OCI-M1 (cell line): ENCODE measurements around the gene PFN1.

Experiments used
- DNase-seq: peaks from one replicate; lab custom pipeline; 2025; lab: John Stamatoyannopoulos, UW

PFN1 gene

DNA sequence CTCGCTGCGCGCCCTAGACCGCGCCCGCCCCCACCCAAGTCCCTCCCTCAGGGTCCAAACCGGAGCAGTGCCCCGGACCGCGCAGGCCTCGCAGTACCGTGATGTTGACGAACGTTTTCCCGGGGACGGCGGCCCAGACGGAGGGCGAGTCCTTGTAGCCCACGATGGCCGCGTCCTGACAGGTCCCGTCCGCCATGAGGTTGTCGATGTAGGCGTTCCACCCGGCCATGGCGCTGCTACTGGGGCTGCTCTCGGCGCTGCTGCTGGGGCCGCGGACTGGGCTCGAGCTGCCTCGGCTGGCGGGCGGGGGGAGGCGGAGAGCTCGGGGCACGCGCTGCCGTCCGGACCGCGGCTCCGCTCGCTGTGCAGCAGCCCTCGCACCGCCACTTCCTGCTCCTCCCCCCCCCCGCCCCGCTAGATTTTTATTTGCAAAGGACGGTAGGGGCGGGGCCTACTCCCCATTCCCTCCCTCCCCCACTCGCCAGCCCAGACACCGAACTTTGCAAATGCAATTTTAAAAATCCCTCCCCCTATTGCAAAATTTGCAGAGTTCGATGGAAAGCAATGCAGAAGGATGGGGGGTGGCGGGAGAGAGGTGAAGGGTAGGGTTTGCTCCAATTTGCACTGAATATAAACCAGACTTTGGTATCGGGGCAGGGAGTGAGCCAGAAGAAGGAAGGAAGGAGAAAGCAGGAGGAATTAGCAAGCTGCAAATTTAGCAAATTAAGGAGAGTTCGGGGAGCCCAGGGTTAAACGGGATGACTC lies at the start of gene PFN1:
PFN1 (minus strand) TSS at position 365 of the 765 bp plus-strand sequence; CDS start at position 229, 136 bp downstream.
- DNase-seq: peak; percentile 98

DNA sequence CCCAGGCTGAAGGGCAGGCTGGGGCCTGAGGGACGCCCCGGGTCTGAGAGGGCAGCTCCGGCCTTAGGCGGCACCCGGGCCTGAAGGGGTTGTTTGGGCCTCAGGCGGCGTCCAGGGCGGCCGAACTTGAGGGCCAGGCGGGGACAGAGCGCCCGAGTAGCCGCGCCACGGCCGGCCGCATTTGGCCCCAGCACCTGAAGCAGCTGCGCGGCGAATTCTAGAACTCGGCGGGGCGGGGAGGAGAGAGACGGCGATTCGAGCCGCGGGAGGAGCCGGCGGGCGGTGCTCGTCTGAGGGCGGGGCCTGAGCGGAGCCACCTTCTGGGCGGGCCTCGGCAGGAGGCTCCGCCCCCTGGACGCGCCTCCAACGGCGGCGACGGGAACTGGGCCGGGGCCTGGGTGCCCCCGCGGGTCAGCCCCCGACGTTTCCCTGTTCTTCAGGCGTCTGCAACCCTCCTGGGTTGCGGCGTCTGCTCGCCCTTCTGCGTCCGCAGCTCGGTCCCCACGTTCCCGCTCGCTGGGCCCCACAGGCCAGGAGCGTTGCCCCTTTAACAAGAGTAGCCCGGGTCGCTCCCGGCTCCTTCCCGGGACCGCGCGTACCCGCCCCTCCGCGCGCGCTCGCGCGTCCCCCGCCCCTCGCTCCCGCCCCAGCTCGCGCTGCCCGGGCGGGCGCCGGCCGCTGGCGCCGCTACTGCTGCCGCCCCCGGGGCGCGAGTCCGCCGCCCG lies 49.1 kb upstream of the PFN1 start, which contains the start of the genes INCA1 and KIF1C:
INCA1 (minus strand) TSS at position 221 of the 725 bp plus-strand sequence. CDS start 3,085 bp downstream, outside the sequence.
KIF1C (plus strand) TSS at position 649 of the 725 bp plus-strand sequence. CDS start 2,297 bp downstream, outside the sequence.
- peak; percentile 98 for DNase-seq

DNA sequence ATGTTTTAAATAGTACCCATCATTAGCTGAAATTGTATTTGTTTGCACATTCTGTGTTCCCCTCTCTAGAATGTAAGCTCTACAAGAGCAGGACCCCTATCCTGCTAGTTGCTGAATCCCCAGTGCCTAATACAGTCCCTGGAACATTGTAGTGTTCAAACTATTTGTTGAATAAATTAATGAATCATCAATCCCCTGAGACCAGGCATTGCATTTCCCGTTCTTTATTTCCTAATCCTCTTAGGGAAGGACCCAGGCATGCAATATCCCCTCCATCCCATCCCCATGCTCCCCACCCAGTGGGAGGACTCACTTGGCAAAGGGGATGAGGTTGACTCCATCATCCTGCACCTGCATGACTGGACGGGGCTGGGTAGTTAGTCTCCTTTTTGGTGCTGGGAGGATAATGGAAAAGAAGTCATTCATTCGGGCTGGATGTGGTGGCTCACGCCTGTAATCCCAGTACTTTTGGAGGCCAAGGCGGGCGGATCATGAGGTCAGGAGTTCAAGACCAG lies 45.8 kb upstream of the PFN1 start:
- DNase-seq: no peak

DNA sequence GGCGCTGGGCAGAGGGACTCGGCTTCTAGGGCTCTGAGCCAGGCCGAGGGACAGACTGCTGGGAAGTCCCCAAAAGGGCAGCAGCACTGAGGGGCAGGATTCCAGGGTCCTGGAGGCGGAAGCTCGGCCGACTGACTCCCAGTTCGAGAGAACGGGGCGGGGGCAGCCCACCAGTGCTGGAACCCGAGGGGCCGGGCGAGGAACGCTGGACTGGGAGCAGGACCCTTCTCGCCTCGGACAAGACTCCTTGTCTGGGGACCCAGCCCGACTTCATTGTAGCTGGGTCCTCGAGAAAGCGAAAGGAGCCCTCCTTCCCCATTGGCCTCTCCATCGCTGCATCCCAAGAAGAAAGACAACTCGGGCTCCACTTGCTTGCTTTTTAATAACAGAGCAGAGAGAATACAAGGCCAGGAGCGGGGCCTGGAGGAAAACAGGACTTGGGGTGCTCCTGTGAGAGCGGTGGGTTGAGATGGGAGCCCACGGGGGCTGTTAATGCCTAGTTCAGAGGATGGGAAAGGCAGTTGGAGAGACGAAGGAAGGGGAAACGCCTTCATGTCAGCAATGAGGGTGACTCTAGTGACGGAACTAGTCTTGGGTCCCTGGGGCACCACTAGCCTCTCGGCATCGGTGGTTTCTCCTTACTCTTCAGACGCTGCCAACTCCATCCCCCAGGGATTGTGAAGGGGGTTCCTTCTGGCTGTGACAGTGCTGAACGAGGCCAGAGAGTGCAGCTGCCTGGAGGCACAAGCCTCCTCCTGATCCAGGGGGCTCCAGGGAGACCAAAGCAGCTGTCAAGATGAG lies 39.6 kb upstream of the PFN1 start:
- peak; percentile 77 for DNase-seq

DNA sequence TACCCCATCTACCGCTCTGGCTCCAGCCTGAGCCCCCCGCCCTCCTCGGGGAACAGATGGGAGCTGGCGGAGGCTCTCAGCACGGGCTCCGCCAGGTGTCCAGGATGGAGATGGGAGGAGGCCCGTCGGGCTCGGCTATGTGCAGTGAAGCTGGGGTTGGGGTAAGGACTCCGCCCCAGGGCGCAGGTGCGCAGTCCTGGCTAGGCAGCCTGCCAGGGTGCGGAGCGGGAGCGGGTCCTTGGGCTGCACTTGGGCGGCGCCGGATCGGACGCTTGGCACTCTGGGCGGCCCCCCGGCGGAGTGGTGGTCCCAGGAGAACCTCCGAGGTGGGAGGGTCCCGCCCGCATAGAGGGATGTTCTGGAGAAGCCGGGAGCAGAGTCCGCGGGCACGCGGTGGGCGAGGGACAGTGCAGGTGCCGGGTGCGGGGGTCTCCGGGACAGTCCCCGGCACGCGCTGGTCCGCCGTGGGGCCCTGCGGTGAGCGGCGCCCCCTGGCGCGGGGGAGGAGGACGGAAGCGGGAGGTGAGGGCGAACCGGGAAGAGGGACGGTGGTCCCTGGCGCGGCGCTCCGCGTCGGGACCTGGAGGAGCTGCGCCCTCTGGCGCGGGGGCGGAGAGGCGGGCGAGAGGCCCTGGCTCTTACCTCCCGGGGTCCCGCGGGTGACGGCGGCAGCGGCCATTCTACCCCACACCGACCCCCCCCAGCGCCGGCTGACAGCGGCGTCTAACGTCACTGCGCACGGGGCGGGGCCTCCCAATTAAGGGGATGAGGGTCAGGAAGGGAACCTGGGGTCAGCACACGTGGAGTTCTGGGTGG lies 38.8 kb upstream of the PFN1 start, which contains the start of gene CAMTA2:
CAMTA2 (minus strand) TSS at position 725 of the 816 bp plus-strand sequence. CDS start 1,453 bp downstream, outside the sequence.
- DNase-seq: peak; percentile 98

DNA sequence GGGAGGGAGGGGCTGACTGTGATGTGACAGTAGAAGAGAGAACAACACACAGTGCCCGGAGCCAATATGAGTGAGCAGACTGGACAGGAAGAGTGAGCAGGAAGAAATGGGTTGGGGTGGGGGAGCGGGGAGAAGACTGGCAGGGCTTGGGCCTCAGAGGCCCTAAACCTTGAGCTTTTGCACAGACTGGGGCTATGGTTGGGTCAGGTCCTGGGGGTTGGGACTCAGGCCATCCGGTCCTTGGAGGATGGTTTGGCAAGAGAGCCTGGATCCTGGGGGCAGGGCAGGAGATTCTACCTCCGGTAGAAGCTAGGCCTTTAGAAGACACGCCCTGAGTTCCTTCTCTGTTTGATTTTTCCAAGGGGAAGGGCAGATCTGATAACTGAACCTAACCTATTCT lies 38.1 kb upstream of the PFN1 start:
- peak; percentile 67 for DNase-seq

DNA sequence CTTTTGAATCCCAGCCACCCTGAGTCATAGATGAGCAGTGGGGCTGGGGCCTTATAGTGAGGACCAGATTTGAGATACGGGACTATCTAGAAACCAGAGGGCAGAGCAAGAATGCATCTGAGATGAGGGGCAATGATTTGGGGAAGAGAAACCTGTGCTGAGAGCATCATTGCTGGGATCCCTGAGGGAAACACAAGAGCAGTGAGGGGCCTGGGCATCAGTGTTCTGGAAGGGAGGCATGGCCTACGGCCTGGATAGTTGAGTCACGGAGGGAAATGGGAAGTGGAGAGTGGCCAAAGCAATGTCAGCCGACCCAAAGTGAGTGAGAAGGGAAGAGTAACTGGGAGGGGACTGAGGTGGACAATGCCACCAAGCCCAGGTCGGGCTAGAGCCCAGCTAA lies 34.0 kb upstream of the PFN1 start:
- DNase-seq: no peak

DNA sequence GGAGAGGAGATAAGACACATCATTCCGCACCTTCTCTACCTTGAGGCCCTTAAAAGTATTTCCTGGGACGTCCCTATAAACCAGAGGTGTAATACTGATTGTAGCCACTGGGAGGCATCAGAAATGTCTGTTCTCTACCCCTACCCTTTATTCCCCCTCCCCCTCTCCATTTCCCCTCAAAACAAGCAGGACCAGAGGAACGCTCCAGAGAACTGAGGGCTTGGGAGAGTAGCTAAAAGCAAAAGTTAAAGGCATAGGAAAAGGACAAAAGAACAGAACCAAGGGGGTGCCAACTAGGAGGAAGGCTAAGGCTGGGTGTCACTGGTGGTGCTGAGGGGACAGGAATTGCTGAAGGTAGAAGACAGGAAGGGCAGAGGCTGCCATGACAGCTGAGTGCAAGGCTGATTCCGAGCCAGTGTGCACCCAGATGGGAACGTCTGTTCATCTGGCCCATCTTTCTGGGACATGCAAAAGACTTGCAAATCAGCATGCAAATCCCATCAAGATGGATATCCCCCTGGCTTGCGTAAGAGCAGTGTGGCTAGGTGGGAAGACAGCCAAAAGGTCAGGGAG lies 32.4 kb upstream of the PFN1 start:
- DNase-seq: peak; percentile 85

DNA sequence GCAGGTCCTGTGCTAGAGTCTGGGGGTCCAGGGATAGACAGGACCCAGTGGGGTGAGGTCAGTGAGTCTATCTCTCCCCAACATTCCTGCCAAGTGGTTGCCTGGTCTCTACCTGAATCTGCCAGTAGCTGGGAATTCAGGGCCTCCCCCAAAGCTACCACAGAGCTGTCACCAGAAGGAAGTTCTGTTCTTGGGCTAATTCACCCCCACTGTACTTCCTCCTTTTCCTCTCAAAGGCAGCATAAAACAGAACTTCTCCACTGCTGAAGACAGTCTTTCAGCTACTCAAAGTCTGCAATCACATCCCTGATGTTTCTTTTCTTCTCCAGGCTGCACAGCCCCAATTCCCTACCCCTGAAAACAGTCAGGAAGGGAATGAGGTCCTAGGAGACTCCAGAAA lies 30.4 kb upstream of the PFN1 start:
- DNase-seq: peak; percentile 41

DNA sequence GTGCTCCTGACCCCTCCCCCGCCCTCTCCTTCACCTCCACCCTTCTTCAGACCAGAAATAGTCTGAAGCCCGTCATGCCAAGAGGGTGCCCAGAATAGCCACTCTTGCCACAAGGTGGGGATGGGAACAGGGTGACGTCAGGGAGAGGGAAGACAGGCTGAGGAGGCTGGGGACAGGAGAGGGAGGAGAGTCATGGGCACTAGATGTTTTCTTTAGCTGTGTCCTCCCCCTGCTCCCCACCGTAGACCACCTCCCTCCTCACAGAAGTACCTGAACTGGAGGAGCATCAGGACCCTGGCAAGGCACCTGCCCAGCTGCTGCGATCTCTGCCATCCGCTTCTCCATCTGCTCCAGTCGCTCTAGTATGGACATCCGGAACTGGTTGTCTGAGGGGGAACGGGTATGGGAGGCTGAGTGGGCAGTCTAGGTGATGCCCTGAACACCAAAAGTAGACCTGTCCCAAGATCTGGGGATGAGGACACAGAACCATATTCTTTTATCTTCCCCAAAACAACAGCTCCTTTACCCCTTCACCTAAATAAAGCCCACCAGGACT lies 25.9 kb upstream of the PFN1 start:
- DNase-seq: no peak

DNA sequence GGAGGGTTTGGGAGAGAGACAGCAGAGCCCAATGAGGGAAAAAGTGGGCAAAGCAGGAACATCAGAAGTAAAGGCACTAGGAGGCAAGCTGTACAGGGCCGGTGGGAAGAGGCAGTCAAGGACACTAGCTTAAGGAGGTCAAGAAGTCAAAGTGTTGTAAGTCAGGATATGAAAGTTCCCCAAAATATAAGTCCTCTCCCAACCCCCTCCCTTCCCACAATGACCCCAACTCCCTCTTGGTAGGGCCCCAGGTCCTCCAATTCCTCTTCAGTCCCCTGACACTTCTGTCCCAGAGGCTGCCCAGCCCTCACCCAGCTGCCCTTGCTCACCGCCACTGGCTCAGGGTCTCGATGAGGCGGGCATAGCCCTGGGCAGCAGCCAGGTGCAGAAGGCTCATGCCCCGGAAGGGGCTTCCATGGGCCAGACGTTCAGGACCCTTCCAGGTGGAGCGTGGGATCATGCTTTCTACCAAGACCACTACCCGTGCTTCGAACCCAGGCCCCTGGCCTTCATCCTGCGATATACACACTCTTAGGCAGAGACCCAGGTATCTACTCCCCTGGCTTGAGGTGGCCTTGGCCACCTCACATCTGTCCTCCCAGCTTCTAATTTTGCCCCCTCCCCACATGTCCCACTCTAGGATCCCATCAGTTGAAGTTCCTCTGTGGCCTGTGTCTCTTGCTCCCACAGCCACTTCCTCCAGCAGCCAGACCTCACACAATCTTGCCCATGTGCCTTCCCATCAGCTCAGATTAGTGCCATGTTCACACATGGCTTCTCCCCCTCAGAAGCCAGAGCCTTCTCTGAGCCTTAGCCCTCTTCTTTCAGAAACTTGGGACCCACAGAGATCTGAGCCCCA lies 25.2 kb upstream of the PFN1 start:
- DNase-seq: no peak

DNA sequence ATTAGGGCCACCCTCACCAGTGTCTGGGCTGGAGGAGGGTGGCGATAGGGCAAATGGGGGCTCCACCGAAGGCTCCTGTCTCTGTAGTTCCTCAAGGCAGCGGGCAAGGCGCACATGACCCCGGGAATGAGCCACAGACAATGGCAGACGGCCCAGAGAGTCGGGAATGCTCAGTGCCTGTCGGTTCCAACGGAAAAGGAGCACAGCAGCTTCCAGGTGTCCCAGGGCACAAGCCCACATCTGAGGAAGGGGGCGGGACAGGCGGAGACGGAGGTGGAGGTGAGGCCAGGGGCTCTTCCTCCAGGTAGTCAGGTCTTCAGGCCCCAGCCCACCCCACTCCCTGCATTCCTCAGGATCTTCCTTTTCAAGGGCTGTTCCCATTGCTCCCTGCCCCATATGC lies 24.4 kb upstream of the PFN1 start:
- DNase-seq: no peak

DNA sequence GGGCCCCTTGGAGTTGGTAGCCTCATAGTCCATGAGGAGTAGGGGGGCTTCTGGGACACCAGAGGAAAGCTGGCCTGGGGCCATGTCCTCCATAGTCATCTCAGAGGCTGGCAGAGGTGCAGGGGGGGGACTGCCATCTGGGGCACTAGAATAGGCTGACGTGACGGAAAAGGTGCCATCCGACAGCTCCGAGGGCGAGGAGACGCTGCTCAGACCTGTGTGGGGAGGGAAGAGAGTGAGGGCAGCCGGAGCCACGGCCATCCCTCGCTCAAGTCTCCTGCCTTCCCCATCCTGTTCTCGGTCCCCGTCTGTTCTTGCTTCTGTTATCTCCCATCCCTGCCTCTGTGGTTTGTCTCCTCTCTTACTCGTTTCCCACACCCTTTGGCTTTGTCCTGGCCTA lies 24.0 kb upstream of the PFN1 start:
- DNase-seq: no peak

DNA sequence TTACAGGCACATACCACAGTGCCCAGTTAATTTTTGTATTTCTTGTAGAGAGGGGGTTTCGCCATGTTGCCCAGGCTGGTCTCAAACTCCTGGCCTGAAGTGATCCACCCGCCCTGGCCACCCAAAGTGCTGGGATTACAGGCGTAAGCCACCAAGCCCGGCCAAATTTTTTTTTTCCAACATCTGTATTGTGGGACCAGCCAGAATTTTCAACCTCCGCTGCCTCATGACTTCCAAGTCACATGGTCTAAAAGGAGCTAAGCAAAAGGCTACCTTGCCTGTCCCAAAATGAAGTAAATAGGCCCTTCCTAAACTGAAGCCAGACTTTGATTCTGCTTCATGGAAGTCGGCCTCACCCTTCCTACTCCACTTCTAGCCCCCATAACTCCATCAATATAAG lies 23.5 kb upstream of the PFN1 start:
- no peak for DNase-seq

DNA sequence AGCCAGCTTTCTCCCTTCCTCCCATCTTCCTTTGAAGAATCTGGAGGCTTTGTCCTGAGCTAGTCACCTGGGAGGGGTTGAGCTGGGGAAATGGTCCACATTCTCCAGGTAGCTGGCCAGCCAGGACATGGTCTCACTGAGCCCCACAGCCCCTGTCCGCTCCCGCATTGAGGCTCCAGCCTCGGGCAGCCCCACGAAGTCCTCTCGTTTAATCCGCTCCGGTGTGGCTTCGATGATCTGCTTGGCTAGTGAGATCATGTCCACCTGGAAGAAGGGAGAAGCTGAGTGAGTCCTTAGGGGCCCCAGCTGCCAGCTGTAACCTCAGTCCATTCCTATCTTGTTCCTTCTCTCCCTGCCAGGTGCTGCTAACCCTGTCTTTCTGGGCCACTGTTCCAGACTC lies 21.9 kb upstream of the PFN1 start:
- no peak for DNase-seq

DNA sequence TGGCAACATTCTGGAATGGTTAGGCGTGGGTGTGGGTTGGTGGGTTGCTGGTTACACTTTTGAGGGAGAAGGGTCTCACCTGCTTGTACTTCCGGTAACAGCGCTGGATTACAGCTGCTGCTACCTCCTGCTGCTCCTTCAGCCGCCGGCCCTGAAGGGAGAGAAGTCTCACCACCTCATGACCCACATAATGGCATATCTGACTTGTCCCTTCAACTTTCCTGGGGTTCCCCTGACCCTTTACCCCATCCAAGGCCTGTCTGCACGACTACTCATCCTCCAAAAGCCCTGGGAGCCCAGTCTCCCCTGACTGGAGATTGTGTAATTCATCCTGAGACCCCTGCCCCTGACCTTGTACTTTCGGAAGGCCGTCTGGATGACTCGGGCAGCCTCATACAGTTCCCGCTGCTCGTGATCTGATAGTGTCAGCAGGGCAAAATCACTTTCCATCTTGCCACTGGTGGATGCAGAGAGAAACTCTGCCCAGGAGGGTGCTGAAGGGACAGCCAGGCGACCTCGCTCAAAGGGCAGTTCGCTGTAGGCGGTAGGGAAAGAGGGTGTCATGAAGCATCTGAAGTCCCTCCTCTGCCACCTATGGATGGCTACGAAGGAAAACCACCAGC lies 21.3 kb upstream of the PFN1 start:
- DNase-seq: no peak

DNA sequence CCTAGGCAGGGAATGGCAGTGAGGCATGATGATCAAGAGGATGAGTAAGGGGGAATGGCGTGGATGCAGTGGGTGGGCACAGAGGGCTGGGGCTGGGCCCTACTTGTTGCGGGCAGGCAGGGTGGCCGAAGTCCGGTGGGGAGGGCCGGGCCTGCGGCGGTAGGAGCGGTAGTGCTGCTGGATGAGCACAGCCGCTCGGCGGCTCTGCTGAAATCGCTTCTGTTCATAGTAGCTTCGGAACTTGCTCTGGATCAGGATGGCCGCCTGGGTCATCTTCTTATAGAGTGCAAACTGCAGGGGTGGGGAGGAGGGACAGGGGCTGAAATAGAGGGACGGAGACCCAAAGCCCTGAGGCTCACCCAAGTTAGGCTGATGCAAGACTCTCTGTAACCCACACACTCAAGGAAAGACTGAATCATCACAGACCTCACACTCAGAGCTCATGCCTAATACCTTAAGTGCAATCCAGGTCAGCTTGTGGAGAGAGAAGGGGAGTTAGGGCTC lies 20.8 kb upstream of the PFN1 start:
- peak; percentile 74 for DNase-seq

DNA sequence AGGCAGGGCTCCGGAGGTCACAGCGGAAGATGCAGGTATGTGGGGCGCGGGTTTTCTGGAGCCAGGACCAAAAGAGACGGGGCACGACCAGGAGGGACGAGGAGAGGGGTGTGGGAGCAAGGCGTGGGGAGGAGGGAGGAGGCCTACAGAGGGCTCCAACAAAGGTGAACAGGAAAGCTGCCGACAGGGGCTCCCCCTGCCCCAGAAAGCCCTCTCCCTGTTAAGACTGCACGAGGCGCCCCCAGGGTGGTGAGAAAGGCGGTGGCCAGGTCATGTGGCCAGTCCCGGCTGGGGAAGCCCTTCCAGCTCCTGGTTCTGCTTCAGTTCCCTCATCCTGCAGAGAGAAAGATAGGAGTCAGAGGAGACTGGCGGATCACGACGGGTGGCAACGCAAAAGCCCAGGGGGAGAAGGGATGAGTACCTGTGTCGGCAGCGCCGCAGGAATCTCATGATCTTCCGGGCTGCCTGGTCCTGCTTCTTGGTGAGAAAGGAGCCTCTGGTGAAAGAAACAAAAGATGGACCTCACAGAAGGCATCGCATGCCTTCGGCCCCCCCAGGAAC lies 20.2 kb upstream of the PFN1 start:
- DNase-seq: peak; percentile 47
